SK-MEL-5 (cell line): ENCODE results near the gene TKTL2. TPM values are rescaled to one million over a fixed set of nuclear protein-coding genes. Genes with fewer than 3 reads are reported as not detected.

ENCODE experiments used
- DNase-seq: peaks from one replicate; pipeline ENCODE4 v3.0.0-alpha.2; 2016; ENCODE audit warnings: low read depth, low spot score
- in situ Hi-C: cut with HindIII; loops from 2 replicates; pipeline ENCODE4 v1.10.0; 2016; ENCODE audit warnings: low sequenced_read_pairs, high pct_unique_total_duplicates, low pct_unique_long_range_greater_than_20kb
- polyA plus RNA-seq, 2 experiments: library from polyadenylated mRNA; depleted of rRNA; stranded (reverse); fragments of >200 nt; gene quantifications; 2 replicates each; pipeline ENCODE4 v1.2.3, GENCODE V29; 2015
- total RNA-seq: library from RNA; depleted of rRNA; stranded (reverse); fragments of >200 nt; shearing (Covaris generic); gene quantifications from 2 replicates; pipeline ENCODE4 v1.2.3, GENCODE V29; 2014; rRNA removed

The TKTL2 gene
- total RNA-seq, result not detected in 2 replicates
- polyA plus RNA-seq (2015; cell fraction: cytosol; rRNA removed), result not detected in 2 replicates
- not detected in 2 replicates for polyA plus RNA-seq (2015; cell fraction: nucleus; rRNA removed)

GRCh38 chr4:163473576-163473975 lies at the start of gene TKTL2:
TSS of gene TKTL2 (minus strand) at chr4:163473754. CDS start at chr4:163473734, 20 bp downstream.
- in situ Hi-C loops, result no loop called here
- DNase-seq, result no peak

GRCh38 chr4:163515198-163515597 lies 41.6 kb upstream of the TKTL2 start:
- in situ Hi-C loops, result no loop called here

GRCh38 chr4:163505374-163505773 lies 31.8 kb upstream of the TKTL2 start:
- DNase-seq, result no peak
- in situ Hi-C loops, result no loop called here

More at GRCh38 chr4:163515198-163515597, 41.6 kb upstream of the TKTL2 start:
- no peak for DNase-seq

DNA sequence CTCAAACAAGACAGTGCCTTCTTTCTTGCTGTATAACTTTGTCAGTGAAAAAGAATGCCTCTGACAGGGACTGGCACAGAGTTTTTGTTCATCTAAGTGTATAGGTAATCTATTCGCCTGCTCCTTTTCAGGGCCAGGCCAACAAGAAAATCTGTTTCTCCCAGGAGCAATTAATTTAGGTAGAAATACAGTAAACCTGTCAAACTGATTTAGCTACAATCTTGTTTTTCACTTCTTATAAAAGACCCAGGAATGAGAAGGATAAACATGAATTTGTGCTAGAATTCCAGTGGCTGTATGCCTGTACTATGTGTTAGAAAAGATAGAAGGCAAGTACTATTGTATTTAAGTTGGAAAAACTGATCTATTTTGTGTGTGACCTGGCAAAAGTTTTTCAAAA lies 27.0 kb upstream of the TKTL2 start:
- DNase-seq, result no peak
- in situ Hi-C loops, result no loop called here

DNA sequence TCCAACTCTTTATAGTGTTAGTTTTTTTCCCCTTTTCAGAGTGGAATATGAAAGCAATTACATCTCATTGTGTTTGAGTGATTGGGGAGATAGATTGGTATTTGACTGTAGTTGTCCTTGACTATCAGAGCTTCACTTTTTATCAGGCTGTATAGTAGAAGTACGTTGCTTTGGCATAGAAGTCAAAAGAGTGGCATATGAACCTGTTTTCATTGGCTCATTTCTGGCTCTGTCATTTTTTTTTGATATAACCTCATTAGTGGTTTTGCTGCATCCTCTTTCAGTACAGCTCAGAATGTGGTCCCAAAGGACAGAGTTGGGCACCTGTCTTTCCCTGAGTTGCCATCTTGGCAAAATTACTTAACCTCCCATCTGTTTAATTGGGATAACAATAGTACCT lies 22.3 kb upstream of the TKTL2 start:
- no peak for DNase-seq
- in situ Hi-C loops, result no loop called here

GRCh38 chr4:163494360-163495241 lies 21.0 kb upstream of the TKTL2 start, which contains the start of gene TMA16:
TSS of gene TMA16 (plus strand) at chr4:163494690. CDS start at chr4:163494802, 112 bp downstream.
- in situ Hi-C loops, result no loop called here
- DNase-seq, result peak; percentile 94

- in situ Hi-C loops, result no loop called here
These were observed 20.2 kb upstream of the TKTL2 start for GRCh38 chr4:163493643-163494359.

DNA sequence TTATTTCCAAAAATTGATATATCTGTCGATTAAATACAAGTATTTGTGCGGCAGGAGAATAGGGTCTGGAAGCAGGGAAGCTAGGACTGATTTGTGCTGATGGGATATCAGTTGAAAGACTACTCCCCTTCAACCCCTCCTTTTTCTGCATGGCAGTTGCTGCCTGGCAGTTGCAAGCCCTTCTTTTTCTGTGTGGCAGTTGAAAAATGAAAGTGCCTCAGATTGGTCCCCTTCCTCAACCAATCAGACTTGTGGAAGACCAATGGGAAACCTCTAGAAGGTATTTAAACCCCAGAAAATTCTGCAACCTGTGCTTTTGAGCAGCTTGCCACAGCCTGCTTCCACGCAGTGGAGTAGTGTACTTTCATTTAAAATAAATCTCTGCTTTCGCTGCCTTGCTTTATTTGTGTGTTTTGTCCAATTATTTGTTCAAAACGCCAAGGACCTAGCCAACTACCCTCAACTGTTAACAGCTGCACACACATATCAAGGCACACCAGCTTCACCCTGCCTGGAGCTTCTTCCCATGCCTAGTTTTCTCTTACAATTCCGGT lies 19.5 kb upstream of the TKTL2 start:
- in situ Hi-C loops, result no loop called here
- peak; percentile 69 for DNase-seq

More at GRCh38 chr4:163493643-163494359, 20.2 kb upstream of the TKTL2 start:
- peak; percentile 7 for DNase-seq

- DNase-seq, result no peak
- in situ Hi-C loops, result no loop called here
These were observed 16.4 kb upstream of the TKTL2 start for GRCh38 chr4:163489929-163490328.

DNA sequence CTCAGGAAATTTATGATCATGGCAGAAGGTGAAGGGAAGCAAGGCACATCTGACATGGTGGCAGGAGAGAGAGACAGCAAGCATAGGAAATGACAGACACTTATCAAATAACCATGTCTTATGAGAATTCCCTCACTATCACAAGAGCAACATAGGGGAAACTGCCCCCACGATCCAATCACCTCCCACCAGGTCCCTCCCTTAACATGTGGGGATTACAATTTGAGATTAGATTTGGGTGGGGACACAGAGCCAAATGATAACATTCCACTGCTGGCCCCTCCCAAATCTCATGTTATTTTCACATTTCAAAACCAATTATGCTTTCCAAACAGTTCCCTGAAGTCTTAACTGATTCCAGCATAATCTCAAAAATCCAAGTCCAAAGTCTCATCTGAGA lies 12.8 kb upstream of the TKTL2 start:
- DNase-seq, result no peak
- in situ Hi-C loops, result no loop called here

- DNase-seq, result no peak
- in situ Hi-C loops, result no loop called here
These were observed 12.0 kb upstream of the TKTL2 start for GRCh38 chr4:163485589-163485988.

DNA sequence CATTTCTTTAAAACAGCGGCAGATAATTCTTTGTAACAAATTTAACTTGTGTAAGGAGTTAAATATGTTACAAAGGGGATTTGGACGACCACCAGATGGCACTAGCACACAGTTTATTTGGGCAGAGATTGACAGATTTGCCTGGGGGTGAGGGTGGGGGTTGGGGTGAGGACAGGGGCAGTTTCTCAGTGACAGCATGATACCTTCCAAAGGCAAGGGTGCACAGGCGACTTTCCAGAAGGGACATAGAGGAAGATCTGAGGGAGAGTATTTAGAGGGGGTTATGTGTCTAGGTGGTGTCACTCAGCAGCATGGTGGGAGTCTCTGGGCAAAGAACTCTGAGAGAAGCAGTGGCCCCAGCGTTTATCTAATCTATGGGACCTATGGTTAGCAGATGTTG lies 11.4 kb upstream of the TKTL2 start:
- peak; percentile 81 for DNase-seq
- in situ Hi-C loops, result no loop called here

DNA sequence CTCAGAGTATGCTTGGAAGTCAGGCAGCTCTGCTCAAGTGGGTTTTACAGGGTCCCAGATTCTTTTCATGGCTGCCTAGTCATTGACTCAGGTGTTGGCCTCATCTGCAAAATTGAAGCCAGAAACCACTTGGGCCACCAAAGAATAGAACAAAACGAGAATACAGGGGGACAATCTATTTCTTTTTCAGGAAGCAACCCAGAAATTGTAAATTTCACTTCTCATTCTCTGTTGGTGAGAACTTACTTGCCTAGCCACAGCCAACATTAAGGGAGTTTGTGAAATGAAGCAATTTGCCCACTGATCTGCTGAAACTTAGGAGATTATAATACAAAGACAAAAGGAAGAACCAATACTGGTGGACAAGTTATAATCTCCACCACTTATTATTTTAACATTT lies 8.6 kb upstream of the TKTL2 start:
- no peak for DNase-seq
- in situ Hi-C loops, result no loop called here

GRCh38 chr4:163476761-163477438 lies 3.3 kb upstream of the TKTL2 start:
- in situ Hi-C loops, result no loop called here
- DNase-seq, result no peak

- DNase-seq, result no peak
- in situ Hi-C loops, result no loop called here
These were observed 473 bp upstream of the TKTL2 start for GRCh38 chr4:163474027-163474426.

DNA sequence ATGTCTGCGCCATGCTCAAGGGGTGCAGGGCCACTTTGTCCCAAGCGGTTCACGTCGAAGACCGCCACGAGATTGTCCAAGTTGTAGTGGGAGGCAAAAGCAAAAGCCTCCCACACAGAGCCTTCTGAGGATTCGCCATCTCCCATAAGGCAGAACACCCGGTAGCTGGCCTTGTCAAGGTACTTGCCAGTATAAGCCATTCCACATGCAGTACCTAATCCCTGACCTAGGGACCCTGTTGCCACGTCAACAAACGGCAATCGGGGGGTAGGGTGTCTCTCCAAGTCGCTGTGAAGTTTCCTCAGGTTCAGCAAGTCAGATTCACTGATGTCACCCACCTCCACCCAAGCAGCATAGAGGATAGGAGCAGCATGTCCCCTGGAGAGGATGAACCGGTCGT lies 424 bp downstream of the TKTL2 start:
- in situ Hi-C loops, result no loop called here
- no peak for DNase-seq

DNA sequence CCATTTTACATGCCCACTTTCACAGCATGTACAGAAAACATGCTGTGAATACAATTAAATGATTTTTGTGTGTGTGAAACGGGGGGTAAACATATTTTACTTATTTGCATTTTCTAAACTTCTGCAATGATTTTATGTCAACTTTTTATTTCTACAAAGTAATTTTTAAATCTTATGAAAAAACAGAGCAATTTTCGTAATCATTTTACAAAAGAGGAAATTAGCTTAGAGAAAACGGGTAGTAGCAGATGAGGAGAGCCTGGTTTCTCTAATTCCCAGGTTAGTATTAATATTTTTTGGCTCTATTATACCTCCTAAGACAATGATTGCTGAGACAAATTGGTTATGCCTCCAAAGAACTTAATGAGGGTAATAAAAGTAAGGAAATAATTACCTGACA lies 3.2 kb downstream of the TKTL2 start:
- in situ Hi-C loops, result no loop called here
- DNase-seq, result no peak
